Cortex of kidney (tissue), 1 donor: ENCODE results near the gene TTC24.
"Not testable (repeated sequence)": the region's sequence is repeated elsewhere in the genome, so short reads cannot be mapped to it uniquely, and the experiment has no call there.

Experiments
- DNase-seq: peaks from one replicate; lab custom pipeline; 2025; lab: John Stamatoyannopoulos, UW

The TTC24 gene

GRCh38 chr1:156587927-156588326 is 8.4 kb downstream of the TTC24 start:
- not testable (repeated sequence) for DNase-seq

- no peak for DNase-seq
Observed at GRCh38 chr1:156589546-156589945, 10.0 kb downstream of the TTC24 start.

GRCh38 chr1:156590326-156591180 is 11.0 kb downstream of the TTC24 start:
- no peak for DNase-seq

- DNase-seq, result no peak
Observed at GRCh38 chr1:156591181-156591431, 11.6 kb downstream of the TTC24 start.

- DNase-seq, result no peak
Observed at GRCh38 chr1:156591432-156592157, 12.1 kb downstream of the TTC24 start, which contains the start of gene NAXE. TSS of gene NAXE (plus strand) at chr1:156591776. CDS start at chr1:156591805, 29 bp downstream.

GRCh38 chr1:156592158-156592909 is 12.8 kb downstream of the TTC24 start:
- no peak for DNase-seq

GRCh38 chr1:156592910-156593660 is 13.6 kb downstream of the TTC24 start:
- no peak for DNase-seq

GRCh38 chr1:156593661-156593989 is 14.1 kb downstream of the TTC24 start:
- DNase-seq, result no peak

- no peak for DNase-seq
Observed at GRCh38 chr1:156594190-156594589, 14.7 kb downstream of the TTC24 start.

GRCh38 chr1:156595016-156595415 is 15.5 kb downstream of the TTC24 start:
- DNase-seq, result no peak

GRCh38 chr1:156596426-156596825 is 16.9 kb downstream of the TTC24 start:
- no peak for DNase-seq

GRCh38 chr1:156598125-156598524 is 18.6 kb downstream of the TTC24 start:
- no peak for DNase-seq

GRCh38 chr1:156598731-156599432 is 19.4 kb downstream of the TTC24 start:
- DNase-seq, result no peak

- DNase-seq, result no peak
Observed at GRCh38 chr1:156599811-156600210, 20.3 kb downstream of the TTC24 start.

GRCh38 chr1:156600733-156601121 is 21.2 kb downstream of the TTC24 start:
- DNase-seq, result no peak

- DNase-seq, result no peak
Observed at GRCh38 chr1:156601122-156601830, 21.8 kb downstream of the TTC24 start, which contains the start of gene GPATCH4. TSS of gene GPATCH4 (minus strand) at chr1:156601479.

- no peak for DNase-seq
Observed at GRCh38 chr1:156601892-156602291, 22.4 kb downstream of the TTC24 start.

GRCh38 chr1:156602557-156602993 is 23.1 kb downstream of the TTC24 start:
- DNase-seq, result no peak

GRCh38 chr1:156607344-156607743 is 27.8 kb downstream of the TTC24 start:
- DNase-seq, result not testable (repeated sequence)

- no peak for DNase-seq
Observed at GRCh38 chr1:156608036-156608674, 28.6 kb downstream of the TTC24 start.
